HG03060 (cell line): ENCODE data around the gene LINGO3.

ENCODE experiments used
- ATAC-seq: cut with Tn5 transposase; IDR thresholded peaks from one replicate; pipeline ENCODE4 v1.9.1; 2021; ENCODE audit warnings: low read depth, moderate number of reproducible peaks; ENCODE audit not compliant: unreplicated experiment

The LINGO3 gene

GRCh38 chr19:2269244-2270156 lies 38.5 kb downstream of the LINGO3 start:
- ATAC-seq = peak; percentile 35

GRCh38 chr19:2268861-2269243 lies 39.1 kb downstream of the LINGO3 start:
- ATAC-seq = no peak

GRCh38 chr19:2268480-2268830 lies 39.5 kb downstream of the LINGO3 start:
- ATAC-seq = no peak

- ATAC-seq = no peak
Observed at GRCh38 chr19:2266183-2266993, 41.6 kb downstream of the LINGO3 start.

GRCh38 chr19:2261438-2262172 lies 46.3 kb downstream of the LINGO3 start:
- no peak for ATAC-seq

- ATAC-seq = no peak
Observed at GRCh38 chr19:2260341-2260805, 47.6 kb downstream of the LINGO3 start.

- ATAC-seq = no peak
Observed at GRCh38 chr19:2259336-2259735, 48.6 kb downstream of the LINGO3 start.
